B cell (primary cell): ENCODE data around the gene KCTD6. TPM values are rescaled to one million over a fixed set of nuclear protein-coding genes. Genes with fewer than 3 reads are reported as not detected.
"Not testable (repeated sequence)": the region's sequence is repeated elsewhere in the genome, so short reads cannot be mapped to it uniquely, and the experiment has no call there.

ENCODE experiments used
- ATAC-seq: fragments of 200-7000 bp; cut with Tn5 transposase; one replicate; pipeline ENCODE4 v1.10.0; 2021; ENCODE audit warnings: low read depth, mild to moderate bottlenecking, moderate number of reproducible peaks, moderate library complexity
- CTCF ChIA-PET: fragments of 350-600 bp; sonication (Branson Sonifier 250); formaldehyde crosslinking; loops from one replicate; lab custom pipeline; 2021; ENCODE audit warnings: antibody characterized with exemption, inconsistent platforms; lab: Charles Lee
- POLR2A ChIA-PET: fragments of 350-600 bp; sonication (Branson Sonifier 250); formaldehyde crosslinking; loops from one replicate; lab custom pipeline; 2021; ENCODE audit warnings: antibody characterized with exemption; lab: Charles Lee
- DNase-seq: peaks from one replicate; pipeline ENCODE4 v3.0.0; 2013
- H2AFZ ChIP-seq: 2 replicates; pipeline ENCODE4 v1.6.1; 2012; ENCODE audit warnings: mild to moderate bottlenecking, low read depth, low read length; ENCODE audit not compliant: insufficient read depth, poor library complexity, severe bottlenecking
- H3K27ac ChIP-seq, 2 donors: 1 replicate in 1 of 2; 2 replicates in 1 of 2; pipeline ENCODE4 v1.5.1; 2012 to 2013; ENCODE audit warnings: low read length in 2 of 2, mild to moderate bottlenecking in 2 of 2, moderate library complexity in 1 of 2
- H3K27me3 ChIP-seq, 4 experiments: fragments of 200-600 bp in 1 of 4; sonication (generic) in 1 of 4; replicated peaks in 1 of 4; 1 replicate in 2 of 4; 2 replicates in 2 of 4; pipeline versions ENCODE4 v1.6.1 to v1.7.0; 2013 to 2016; ENCODE audit warnings: low read length in 3 of 4, mild to moderate bottlenecking in 2 of 4, mixed read lengths in 1 of 4, moderate library complexity in 1 of 4; ENCODE audit not compliant: insufficient read depth in 4 of 4, control insufficient read depth in 3 of 4; ENCODE audit errors: control extremely low read depth in 1 of 4
- H3K36me3 ChIP-seq, 2 experiments: replicated peaks in 1 of 2; 1 replicate in 1 of 2; 2 replicates in 1 of 2; pipeline versions ENCODE4 v1.6.1 to v1.7.1; 2013; ENCODE audit warnings: low read length in 1 of 2; ENCODE audit not compliant: insufficient read depth in 2 of 2, control insufficient read depth in 1 of 2; ENCODE audit errors: control extremely low read depth in 1 of 2, extremely low read depth in 1 of 2
- H3K4me1 ChIP-seq, 2 donors: fragments of 200-600 bp in 1 of 2; sonication (generic) in 1 of 2; 1 replicate in 1 of 2; 2 replicates in 1 of 2; pipeline versions ENCODE4 v1.5.1 to v1.6.1; 2013 to 2017; ENCODE audit warnings: low read length in 2 of 2; ENCODE audit not compliant: control insufficient read depth in 2 of 2, insufficient read depth in 2 of 2
- H3K4me2 ChIP-seq: replicated peaks from 2 replicates; pipeline ENCODE3; 2012; ENCODE audit warnings: mild to moderate bottlenecking, low read depth, low read length; ENCODE audit not compliant: poor library complexity, severe bottlenecking
- H3K4me3 ChIP-seq, 5 experiments: fragments of 200-600 bp in 1 of 5; sonication (generic) in 1 of 5; 1 replicate in 3 of 5; 2 replicates in 2 of 5; pipeline versions ENCODE4 v1.5.1 to v1.7.0; 2011 to 2016; ENCODE audit warnings: low read length in 4 of 5, mild to moderate bottlenecking in 4 of 5, low read depth in 2 of 5, control low read depth in 1 of 5, moderate library complexity in 1 of 5; ENCODE audit not compliant: insufficient read depth in 1 of 5; ENCODE audit errors: control extremely low read depth in 1 of 5, extremely low read depth in 1 of 5
- H3K79me2 ChIP-seq: fragments of 200-600 bp; sonication (generic); one replicate; pipeline ENCODE4 v1.6.0; 2016; ENCODE audit warnings: low read length; ENCODE audit not compliant: control insufficient read depth, insufficient read depth
- H3K9ac ChIP-seq: fragments of 200-600 bp; sonication (generic); 2 replicates; pipeline ENCODE4 v1.6.1; 2017; ENCODE audit warnings: mild to moderate bottlenecking, low read length, moderate library complexity
- H3K9me3 ChIP-seq, 3 donors: one replicate each; pipeline versions ENCODE4 v1.6.1 to v1.7.1; 2013; ENCODE audit warnings: low read length in 2 of 3; ENCODE audit not compliant: control insufficient read depth in 2 of 3, insufficient read depth in 1 of 3; ENCODE audit errors: control extremely low read depth in 1 of 3
- H4K20me1 ChIP-seq: 2 replicates; pipeline ENCODE4 v1.6.0; 2012; ENCODE audit warnings: mild to moderate bottlenecking, low read length; ENCODE audit not compliant: insufficient read depth, control insufficient read depth, poor library complexity, severe bottlenecking
- H3K27ac Mint-ChIP-seq: one replicate; pipeline ENCODE4 v1.8.0; 2021; ENCODE audit warnings: mixed read lengths
- H3K27me3 Mint-ChIP-seq: one replicate; pipeline ENCODE4 v1.8.0; 2021; ENCODE audit warnings: mixed read lengths
- H3K4me1 Mint-ChIP-seq: one replicate; pipeline ENCODE4 v1.8.0; 2021; ENCODE audit warnings: mixed read lengths
- H3K4me3 Mint-ChIP-seq: one replicate; pipeline ENCODE4 v1.8.0; 2021; ENCODE audit warnings: mixed read lengths
- H3K9me3 Mint-ChIP-seq: one replicate; pipeline ENCODE4 v1.8.0; 2022; ENCODE audit warnings: mixed read lengths; ENCODE audit not compliant: insufficient read depth
- CTCF ChIP-seq: fragments of 200-600 bp; IDR thresholded peaks from one replicate; pipeline ENCODE4 v1.8.0; 2022; ENCODE audit warnings: antibody characterized with exemption, mild to moderate bottlenecking
- EZH2 ChIP-seq: IDR thresholded peaks from 2 replicates; pipeline ENCODE4 v1.6.1; 2012; ENCODE audit warnings: borderline replicate concordance, low read depth, mild to moderate bottlenecking, moderate library complexity, low read length; ENCODE audit not compliant: insufficient read depth, poor library complexity, severe bottlenecking
- WGBS: methylation state at CpG from one replicate; pipeline ENCODE4 v1.1.5; 2013; ENCODE audit warnings: missing lambda C conversion rate; ENCODE audit not compliant: insufficient coverage; 5-methylcytosine and 5-hydroxymethylcytosine counted together
- intact Hi-C: fragments of 100-400 bp; cut with micrococcal nuclease; formaldehyde crosslinking; loops from one replicate; pipeline ENCODE4 v1.10.0; 2022
- polyA plus RNA-seq: library from polyadenylated mRNA; depleted of rRNA; stranded (reverse); fragments of >200 nt; gene quantifications from 2 replicates; pipeline ENCODE4 v1.2.3, GENCODE V29; 2012
- total RNA-seq, 2 donors: library from RNA; stranded (reverse); fragments of 120-200 nt in 1 of 2; gene quantifications; 1 replicate in 1 of 2; 2 replicates in 1 of 2; pipeline versions ENCODE4 v1.2.3 to v1.2.4, GENCODE V29; 2013 to 2022

The KCTD6 gene
- total and polyA plus RNA-seq, 2 donors (not counting 1 experiment from before 2014, with no cell fraction given) = 7.4 to 14.6 TPM

- Mint-ChIP-seq H3K27ac (no peak overlapping the region), H3K4me1 (no peaks in the 10 kb centered on the region), H3K4me3 (no peak overlapping the region), H3K9me3 (no peaks in the 10 kb centered on the region), H3K27me3 (no peaks in the 10 kb centered on the region)
- Histone ChIP-seq H3K9ac (no peak overlapping the region), H3K79me2 (no peaks in the 10 kb centered on the region), H3K4me3 (no peak overlapping the region), H4K20me1 (no peaks in the 10 kb centered on the region), H3K4me1 (no peaks in the 10 kb centered on the region), H3K27ac (no peak overlapping the region), H2AFZ (no peak overlapping the region), H3K36me3 (no peaks in the 10 kb centered on the region), H3K27me3 (no peaks in the 10 kb centered on the region), H3K4me2 (no peak overlapping the region), H3K9me3 (no peaks in the 10 kb centered on the region)
- WGBS = 88% methylated on average over 3 of the region's 7 CpGs
- no peak for ATAC-seq
- no peak for DNase-seq
- ChIA-PET POLR2A (no interaction called here), CTCF (interaction anchor here (1.0 to 1.5 kb wide), 2 partner anchors 206 to 219 kb away, joined by 3 read pairs; no protein-coding TSS in a partner anchor)
- intact Hi-C loops = no loop called here
- no peak for TF ChIP-seq CTCF
- TF ChIP-seq EZH2 = no peak
These were observed 34.6 kb downstream of the KCTD6 start for GRCh38 chr3:58526515-58526957.

GRCh38 chr3:58527440-58527839 lies 35.5 kb downstream of the KCTD6 start:
- H3K27ac Mint-ChIP-seq, intact Hi-C loops, H3K27me3 Mint-ChIP-seq, ATAC-seq, H3K9ac ChIP-seq, H3K4me3 ChIP-seq, H3K4me1 Mint-ChIP-seq, H3K4me3 Mint-ChIP-seq, POLR2A ChIA-PET, H3K79me2 ChIP-seq, H3K27me3 ChIP-seq, H3K27ac ChIP-seq, H3K4me2 ChIP-seq, H2AFZ ChIP-seq, H3K36me3 ChIP-seq, H4K20me1 ChIP-seq, DNase-seq, H3K9me3 Mint-ChIP-seq, H3K9me3 ChIP-seq, H3K4me1 ChIP-seq: not testable (repeated sequence)
- CTCF ChIA-PET = interaction anchor here (1.4 kb wide), 1 partner anchor 35 kb away, joined by 3 read pairs; the partner anchor contains the start of gene KCTD6
- whole genome bisulfite sequencing = 86% methylated on average over 1 of the region's 3 CpGs
